GM18951 (cell line): Measurements from ENCODE around the gene SP1.
"Not testable (repeated sequence)": the region's sequence is repeated elsewhere in the genome, so short reads cannot be mapped to it uniquely, and the experiment has no call there.

Experiments
- POLR2A ChIP-seq: IDR thresholded peaks from 4 replicates; pipeline ENCODE4 v1.6.1; 2011; ENCODE audit warnings: mild to moderate bottlenecking; ENCODE audit not compliant: insufficient read length, insufficient read depth; ENCODE audit errors: extremely low read depth
- in situ Hi-C: fragments of 300-500 bp; cut with MboI; formaldehyde crosslinking; loops from one replicate; pipeline ENCODE4 v1.12.0; 2022; ENCODE audit warnings: low sequenced_read_pairs, mixed read lengths, inconsistent platforms; ENCODE audit not compliant: unreplicated experiment

SP1 gene

GRCh38 chr12:53380104-53380793 is at the start of gene SP1:
Gene SP1, plus strand, starts transcription at chr12:53380176. Its CDS starts 116 bp downstream, at chr12:53380292.
- peak; percentile 36 for TF ChIP-seq POLR2A
- in situ Hi-C loops: no loop called here

GRCh38 chr12:53330671-53331070 is 49.3 kb upstream of the SP1 start:
- in situ Hi-C loops: no loop called here

GRCh38 chr12:53332339-53332738 is 47.6 kb upstream of the SP1 start:
- in situ Hi-C loops: not testable (repeated sequence)

More at GRCh38 chr12:53330671-53331070, 49.3 kb upstream of the SP1 start:
- TF ChIP-seq POLR2A: no peak

DNA sequence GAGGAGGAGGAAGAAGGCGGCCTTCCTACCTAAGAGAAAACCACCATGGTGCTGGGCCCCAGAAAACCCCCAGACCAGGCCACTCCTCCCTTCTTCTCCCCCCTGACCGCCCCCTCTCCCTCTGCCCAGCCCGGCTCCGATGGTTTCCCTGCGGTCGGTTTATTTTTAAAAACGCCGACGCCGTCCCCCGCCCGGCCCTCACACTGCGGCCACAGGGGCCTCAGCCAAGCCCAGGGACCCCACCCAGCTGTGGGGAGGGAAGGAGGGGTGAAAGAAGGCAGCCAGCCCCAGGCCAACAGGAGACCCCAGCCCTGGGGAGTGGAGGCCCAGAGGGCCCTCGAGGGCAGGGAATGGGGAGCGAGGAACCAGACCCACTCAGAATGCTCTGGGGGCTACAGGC is 47.2 kb upstream of the SP1 start:
- in situ Hi-C loops: no loop called here
- no peak for TF ChIP-seq POLR2A

DNA sequence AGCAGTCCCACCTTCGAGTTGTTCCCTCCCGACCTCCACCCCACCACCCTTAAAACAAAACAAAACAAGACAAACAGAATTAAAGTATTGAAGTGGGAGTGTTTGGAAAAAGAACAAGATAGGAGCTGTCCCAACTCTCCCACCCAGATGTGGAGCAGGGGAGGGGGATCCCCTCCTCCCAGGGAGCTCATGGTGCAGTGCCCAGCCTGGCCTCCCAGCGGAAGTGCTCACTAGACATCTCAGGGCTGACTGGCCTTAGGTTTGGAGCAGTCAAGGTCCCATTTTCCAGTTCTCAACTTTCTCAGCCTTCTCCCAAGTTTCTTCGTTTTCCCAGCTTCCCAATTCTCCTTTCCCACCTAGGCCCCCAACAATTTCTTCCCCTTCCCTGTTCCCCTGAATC is 46.7 kb upstream of the SP1 start:
- in situ Hi-C loops: no loop called here
- TF ChIP-seq POLR2A: no peak

GRCh38 chr12:53333845-53334244 is 46.1 kb upstream of the SP1 start:
- TF ChIP-seq POLR2A: no peak
- in situ Hi-C loops: no loop called here

- in situ Hi-C loops: no loop called here
- no peak for TF ChIP-seq POLR2A
These were observed 45.2 kb upstream of the SP1 start for GRCh38 chr12:53334822-53335221.

- no peak for TF ChIP-seq POLR2A
- in situ Hi-C loops: no loop called here
These were observed 43.7 kb upstream of the SP1 start, which contains the start of gene SP7 for GRCh38 chr12:53336181-53336681. Gene SP7, minus strand, starts transcription at chr12:53336354. Its CDS starts 708 bp downstream, at chr12:53335646.

- in situ Hi-C loops: no loop called here
These were observed 42.0 kb upstream of the SP1 start for GRCh38 chr12:53338017-53338416.

DNA sequence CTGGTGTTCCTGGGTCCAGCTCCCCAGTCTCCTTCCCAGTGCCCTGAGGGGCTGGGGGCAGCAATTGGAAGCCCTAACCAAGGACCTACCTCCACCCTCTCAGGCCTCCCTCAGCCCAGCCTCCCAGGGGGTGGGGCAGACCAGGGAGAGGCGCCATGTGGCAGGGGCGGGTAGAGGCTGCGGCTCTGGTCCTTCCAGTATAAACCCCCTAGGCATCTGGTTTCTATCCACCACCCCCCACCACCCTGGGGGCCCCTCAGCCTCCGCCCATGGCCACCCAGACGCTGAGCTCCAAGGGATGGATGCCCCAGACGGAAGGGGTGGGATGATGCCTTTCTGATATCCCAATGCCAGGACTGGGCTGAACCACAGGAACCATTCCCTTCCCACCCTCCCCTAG is 41.1 kb upstream of the SP1 start:
- TF ChIP-seq POLR2A: no peak
- in situ Hi-C loops: no loop called here

More at GRCh38 chr12:53338017-53338416, 42.0 kb upstream of the SP1 start:
- TF ChIP-seq POLR2A: no peak

GRCh38 chr12:53340398-53340797 is 39.6 kb upstream of the SP1 start:
- TF ChIP-seq POLR2A: no peak
- in situ Hi-C loops: no loop called here

DNA sequence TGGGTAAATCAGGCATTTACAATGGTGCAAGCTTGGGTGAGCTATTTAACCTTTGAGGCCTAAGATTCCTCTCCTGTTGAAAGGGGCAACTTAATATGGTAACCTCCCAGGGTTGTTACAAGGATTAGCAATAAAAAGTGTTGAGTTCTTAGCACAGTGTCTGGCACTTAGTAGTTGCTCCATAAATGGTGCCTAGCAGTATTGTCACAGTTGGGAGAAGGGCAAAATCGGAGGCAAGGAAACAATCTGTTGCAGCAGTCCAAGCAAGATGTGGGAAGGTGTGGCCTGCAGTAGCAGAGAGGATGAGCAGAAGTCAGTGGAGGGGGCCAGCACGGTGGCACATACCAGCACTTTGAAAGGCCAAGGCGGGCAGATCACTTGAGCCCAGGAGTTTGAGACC is 36.5 kb upstream of the SP1 start:
- in situ Hi-C loops: no loop called here

GRCh38 chr12:53343969-53344368 is 36.0 kb upstream of the SP1 start:
- in situ Hi-C loops: no loop called here
- no peak for TF ChIP-seq POLR2A

More for the DNA sequence above, 36.5 kb upstream of the SP1 start:
- no peak for TF ChIP-seq POLR2A

DNA sequence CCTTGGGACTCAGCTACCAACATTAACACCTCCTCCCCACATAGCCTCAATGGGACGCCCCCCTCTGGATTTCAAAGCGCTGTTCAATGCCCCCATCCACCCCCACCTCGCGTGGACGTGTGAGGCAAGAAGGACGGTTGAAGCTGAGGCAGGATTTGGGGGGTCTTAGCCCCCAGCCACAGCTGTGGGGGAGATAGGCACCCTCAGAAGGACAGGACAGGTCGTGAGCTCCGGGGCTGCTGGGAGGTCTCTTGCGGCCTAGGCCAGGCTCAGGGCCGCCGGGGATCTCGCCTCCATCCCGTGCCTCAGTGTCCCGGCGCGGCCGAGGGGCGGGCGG is 35.5 kb upstream of the SP1 start:
- no peak for TF ChIP-seq POLR2A
- in situ Hi-C loops: no loop called here
